ENCODE measurements around the gene LY6G6D.

The LY6G6D gene, protein sequence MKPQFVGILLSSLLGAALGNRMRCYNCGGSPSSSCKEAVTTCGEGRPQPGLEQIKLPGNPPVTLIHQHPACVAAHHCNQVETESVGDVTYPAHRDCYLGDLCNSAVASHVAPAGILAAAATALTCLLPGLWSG

DNA sequence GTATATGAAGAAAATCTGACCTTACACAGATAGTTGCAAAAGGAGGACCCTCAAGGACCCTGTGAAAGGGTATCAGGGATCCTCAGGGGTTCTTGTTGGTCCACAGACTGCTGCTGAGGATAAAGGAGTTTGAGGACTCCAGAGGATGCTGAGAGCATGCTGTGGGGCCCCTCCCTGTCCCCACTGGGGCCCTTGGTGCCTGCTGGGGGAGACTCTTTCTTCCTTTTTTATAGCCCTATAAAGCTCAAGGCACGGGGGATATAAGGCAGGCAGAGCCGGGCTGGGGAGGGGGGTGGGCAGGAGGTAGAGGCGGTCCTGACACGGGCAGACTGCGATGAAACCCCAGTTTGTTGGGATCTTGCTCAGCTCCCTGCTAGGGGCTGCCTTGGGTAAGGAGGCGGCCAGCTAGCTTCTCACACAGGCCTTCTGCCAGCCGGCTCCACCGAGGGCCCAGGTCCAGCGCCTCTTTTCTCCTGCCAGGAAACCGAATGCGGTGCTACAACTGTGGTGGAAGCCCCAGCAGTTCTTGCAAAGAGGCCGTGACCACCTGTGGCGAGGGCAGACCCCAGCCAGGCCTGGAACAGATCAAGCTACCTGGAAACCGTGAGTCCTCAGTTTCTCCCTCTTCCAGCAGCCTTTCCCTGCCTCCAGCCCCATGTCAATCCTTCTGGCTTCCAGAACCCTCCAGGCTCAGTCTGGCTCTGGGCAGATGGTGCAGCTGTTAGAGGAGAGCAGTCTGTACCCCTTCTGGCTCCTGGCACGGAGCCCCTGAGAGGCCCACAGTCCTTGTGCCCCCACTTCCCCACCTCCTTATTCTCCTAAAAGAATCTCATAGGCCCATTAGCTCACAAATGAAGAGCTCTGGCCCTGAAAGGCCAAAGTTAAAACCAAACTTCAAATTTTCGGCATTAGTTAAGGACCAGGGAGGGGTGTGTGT lies at the start of gene LY6G6D:
Gene LY6G6D (plus strand): TSS at position 327 of the 937 bp plus-strand sequence. CDS start 8 bp downstream, at position 335.
- no peak for DNase-seq (ENCODE audit: low read depth in 2 of 2)

DNA sequence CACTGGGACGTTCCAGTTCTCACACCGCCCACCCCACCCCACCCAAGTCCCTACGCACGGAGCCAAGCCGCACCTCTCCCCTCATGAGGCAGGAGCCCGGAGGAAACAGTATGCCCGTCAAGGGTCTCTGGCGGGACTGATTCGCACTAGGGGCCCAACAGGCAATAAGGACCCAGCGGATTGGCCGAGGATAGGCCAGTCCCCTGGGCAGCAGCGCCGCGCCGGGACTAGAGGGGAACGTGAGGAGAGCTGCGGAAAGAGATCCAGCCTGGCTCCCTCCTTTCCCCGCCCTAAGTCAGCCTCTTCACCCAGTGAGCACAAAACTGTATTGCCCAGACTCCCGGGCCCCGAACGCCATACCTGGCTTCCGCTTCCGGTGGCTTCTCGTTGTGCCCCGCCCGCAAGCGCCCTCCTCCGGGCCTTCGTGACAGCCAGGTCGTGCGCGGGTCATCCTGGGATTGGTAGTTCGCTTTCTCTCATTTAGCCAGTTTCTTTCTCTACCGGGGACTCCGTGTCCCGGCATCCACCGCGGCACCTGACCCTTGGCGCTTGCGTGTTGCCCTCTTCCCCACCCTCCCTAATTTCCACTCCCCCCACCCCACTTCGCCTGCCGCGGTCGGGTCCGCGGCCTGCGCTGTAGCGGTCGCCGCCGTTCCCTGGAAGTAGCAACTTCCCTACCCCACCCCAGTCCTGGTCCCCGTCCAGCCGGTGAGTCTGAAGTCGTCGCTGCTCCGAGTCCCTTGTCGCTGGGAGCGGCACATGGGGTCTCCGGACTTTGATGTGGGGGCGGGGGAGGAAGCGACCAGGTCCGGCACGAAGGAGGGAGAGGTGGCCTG lies 49.4 kb upstream of the LY6G6D start, which contains the start of gene CSNK2B:
Gene CSNK2B (plus strand): TSS at position 580 of the 836 bp plus-strand sequence. CDS start 752 bp downstream, outside the sequence.
- DNase-seq (ENCODE audit: low read depth in 2 of 2) = peak; percentile 93 to 94

DNA sequence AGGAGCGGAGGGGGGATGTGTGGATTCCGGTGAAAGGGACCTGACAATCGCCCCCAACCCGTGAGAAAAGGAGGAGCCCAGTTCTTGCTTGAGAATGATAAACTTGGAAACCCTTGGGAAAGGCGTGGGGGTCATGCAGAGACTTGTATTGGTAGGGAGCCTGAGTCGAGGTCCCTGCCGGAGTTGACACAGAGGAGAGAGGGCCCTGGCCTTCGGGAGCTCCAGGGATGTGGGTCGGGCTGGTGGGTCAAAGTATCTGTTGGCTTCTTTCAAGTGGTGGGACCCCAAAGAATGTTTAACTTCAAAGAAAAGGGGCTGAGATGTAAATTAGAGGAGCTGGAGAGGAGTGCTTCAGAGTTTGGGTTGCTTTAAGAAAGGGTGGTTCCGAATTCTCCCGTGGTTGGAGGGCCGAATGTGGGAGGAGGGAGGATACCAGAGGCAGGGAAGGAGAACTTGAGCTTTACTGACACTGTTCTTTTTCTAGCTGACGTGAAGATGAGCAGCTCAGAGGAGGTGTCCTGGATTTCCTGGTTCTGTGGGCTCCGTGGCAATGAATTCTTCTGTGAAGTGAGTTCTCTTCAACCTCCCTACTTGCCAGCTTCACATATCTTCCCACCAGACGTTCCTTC lies 48.7 kb upstream of the LY6G6D start:
- DNase-seq (ENCODE audit: low read depth in 2 of 2) = no peak

DNA sequence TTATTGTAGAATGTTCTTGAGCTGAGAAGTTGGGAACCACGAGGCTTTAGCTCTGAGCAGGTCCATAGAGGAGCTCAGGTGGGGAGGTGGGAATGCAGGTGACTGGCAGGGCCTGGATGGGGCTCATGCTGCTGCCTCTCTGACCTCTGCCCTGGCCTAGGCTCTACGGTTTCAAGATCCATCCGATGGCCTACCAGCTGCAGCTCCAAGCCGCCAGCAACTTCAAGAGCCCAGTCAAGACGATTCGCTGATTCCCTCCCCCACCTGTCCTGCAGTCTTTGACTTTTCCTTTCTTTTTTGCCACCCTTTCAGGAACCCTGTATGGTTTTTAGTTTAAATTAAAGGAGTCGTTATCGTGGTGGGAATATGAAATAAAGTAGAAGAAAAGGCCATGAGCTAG lies 45.5 kb upstream of the LY6G6D start, which contains the start of gene LY6G5B:
Gene LY6G5B (plus strand): TSS at position 301 of the 400 bp plus-strand sequence. CDS start 975 bp downstream, outside the sequence.
- no peak for DNase-seq (ENCODE audit: low read depth in 2 of 2)

DNA sequence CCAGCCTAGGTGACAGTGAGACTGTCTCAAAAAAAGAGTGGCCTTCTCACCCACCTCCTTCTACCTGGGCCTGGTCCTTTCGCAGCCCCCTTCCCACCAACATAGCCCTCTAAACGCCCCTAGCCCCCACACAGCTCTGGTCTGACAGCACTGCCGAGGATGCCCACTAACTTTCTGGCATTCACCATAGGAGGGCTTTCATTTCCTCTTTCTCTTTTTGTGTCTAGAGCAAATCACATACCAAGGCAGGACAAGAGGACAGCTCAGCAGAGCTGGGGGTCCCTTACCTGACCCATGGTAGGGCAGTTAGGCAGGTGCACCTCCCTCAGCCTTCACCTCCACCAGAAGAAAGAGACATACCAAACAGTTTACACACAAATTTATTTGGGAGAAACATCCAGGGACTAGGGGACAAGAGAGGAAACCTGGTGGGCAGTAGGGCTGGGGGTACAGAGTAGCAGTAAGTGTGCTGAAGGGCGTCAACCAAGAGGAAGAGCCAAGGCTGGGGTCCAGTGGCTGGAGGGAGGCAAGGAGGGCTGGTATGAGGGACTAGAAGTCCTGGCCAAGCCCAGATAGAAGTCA lies 38.7 kb upstream of the LY6G6D start:
- no peak for DNase-seq (ENCODE audit: low read depth in 2 of 2)

DNA sequence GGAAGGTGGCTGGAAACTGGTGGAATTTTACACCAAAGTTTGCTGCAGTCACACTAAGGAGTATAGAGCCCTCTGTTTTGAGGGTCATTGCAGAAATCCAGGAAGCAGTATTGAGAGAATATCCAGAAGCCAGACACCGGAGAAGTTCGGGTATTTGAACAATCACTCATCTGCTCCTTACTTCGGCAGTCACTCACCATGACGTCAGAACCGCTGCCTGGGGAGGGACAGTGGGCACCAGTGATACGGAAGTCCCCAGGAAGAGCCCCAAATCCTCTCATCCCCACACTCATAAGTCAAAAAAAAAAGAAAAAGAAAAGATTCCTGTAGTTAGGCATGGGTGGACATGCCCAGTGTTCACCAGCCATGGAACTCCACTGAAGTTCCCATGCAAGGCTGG lies 38.2 kb upstream of the LY6G6D start:
- no peak for DNase-seq (ENCODE audit: low read depth in 2 of 2)

DNA sequence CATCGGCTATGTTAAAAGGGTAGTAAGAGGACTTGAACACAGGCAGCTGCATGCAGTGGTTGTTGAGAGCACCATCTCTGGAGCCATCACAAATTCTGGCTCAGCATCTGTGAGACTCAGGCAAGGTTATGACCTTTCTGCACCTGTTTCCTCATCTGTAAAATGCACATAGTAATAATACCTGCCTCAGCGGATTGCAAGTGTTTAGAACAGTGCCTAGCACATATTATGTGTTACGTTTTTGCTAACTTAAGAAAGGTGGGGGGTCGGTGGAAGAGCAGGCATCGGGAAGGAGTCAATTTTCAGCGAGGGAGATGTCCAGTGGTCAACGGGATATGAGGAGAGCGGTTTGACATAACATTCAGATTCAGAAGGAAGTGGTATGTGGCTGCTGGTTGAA lies 37.2 kb upstream of the LY6G6D start:
- no peak for DNase-seq (ENCODE audit: low read depth in 2 of 2)

DNA sequence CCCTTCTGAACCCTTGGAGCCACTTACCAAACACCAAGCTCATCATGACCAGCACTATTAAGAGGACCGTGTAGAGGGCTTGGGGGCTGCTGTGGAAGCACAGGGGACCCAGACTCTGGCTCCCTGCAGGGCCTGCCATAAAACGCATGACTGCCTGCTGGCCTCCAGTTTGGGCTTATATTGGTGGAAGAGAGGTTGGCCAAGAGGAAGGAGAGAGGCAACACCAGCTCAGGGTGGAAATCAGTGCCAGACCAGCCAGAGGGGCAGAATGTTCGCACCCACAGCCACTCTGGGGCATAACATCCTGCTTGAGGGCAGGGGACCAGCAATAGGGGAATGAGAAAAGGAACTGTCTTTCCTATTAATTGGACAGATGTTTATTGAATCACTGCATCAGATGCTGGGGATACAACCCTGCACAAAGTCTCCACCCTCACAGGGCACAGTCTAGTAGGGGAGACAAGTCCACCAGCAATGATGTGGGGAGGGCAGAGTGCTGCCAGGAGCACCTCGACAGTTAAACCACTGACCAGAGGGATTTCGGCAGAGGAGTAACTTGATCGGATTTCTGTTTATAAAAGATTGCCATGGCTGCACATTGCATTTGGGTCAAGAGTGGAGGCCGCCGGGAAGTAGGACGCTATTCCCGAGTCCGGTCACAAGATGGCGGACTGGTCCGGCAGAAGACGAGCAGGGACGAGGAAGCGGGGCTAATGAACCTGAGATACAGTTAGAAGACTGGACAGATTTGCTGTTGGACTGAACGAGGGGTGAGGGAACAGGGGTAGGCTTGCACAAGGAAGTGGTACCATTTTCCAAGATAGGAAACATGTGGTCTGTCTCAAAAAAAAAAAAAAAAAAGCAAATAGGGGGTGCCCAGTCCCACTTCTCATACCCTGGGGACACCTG lies 34.7 kb upstream of the LY6G6D start, which contains the start of gene LY6G5C:
Gene LY6G5C (minus strand): TSS at position 842 of the 909 bp plus-strand sequence. CDS start 694 bp downstream, at position 148.
- DNase-seq (ENCODE audit: low read depth in 2 of 2) = peak; percentile 61 to 62

DNA sequence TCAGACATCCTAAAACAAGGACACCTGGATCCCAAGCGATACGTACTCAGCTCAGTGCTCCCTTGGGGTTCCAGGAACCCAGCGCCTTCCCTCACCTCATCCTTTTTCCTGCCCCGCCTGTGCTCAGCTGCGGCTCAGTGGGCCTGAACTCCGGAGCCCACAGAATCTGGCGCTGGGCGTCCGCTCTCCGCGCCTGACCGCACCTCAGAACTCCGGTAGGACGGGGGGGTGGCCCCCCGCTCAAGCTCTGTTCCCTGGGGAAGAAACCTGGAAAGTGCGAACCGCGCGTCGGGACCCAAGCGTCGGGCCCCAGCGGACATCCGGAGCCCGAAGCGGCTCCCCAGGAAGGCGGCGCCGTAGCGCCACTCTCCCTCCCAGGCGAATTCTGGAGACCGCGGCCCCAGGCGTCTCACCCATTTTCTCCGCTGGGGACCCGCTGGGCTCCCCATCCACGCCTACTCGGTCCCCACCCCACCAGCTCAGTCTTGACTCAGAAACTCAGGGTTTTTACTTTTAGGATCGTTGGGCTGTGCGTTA lies 33.9 kb upstream of the LY6G6D start:
- DNase-seq (ENCODE audit: low read depth in 2 of 2) = no peak

DNA sequence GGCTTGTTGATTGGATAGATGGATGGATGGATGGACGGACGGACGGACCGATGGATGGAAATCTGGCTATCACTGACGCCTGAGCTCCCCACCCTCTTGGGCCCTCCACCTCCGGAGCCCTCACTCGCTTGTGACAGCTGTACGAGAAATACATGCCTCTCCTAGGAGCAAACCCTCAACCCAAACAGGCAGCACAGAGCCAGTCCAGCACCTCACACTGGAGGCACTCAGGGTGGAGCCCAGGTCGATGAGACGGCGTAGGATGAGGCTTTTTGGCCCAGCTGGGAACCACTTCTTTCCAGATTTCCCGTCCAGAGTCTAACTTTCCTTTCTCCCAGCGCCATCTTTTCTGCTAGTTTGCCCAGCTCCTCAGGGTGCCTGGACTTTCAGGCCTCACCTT lies 31.6 kb upstream of the LY6G6D start:
- no peak for DNase-seq (ENCODE audit: low read depth in 2 of 2)

DNA sequence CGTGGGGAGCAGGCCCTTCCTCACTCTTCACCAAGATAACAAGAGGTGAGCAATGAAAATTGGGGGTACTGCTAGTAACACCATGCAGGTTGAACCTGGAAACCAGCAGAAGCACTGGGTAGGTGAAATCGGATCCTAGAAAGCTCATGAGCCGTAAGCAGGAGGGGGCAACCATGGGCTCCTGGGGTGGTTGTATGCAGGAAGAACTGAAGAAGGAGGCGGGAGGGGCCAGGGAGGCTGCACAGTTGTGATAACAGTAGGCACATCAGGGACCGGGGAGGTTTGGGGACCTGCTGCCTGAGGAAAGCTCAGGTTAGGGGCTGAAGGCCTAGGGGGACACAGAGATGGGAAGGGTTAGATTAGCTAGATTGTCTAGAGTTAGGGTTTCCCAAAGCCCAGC lies 28.7 kb upstream of the LY6G6D start:
- no peak for DNase-seq (ENCODE audit: low read depth in 2 of 2)

DNA sequence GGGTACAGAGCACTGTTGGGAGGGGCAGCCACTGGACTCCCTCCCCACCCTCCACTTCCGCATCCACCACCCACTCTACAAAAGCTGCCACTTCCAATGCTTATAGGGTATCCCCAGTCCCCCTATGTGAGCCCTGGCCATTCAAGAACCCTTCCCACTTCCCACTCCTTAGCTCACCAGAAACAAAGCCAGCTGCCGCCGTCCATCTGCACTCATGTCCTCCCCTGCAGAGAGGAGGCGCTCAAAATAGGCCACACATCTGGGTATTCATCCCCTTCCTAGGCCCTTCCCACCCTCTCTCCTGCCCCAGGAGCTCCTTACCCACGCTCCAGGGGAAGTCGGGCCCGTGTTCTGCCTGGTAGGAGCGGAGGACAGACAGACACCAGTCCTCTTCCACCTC lies 27.8 kb upstream of the LY6G6D start:
- DNase-seq (ENCODE audit: low read depth in 2 of 2) = no peak

DNA sequence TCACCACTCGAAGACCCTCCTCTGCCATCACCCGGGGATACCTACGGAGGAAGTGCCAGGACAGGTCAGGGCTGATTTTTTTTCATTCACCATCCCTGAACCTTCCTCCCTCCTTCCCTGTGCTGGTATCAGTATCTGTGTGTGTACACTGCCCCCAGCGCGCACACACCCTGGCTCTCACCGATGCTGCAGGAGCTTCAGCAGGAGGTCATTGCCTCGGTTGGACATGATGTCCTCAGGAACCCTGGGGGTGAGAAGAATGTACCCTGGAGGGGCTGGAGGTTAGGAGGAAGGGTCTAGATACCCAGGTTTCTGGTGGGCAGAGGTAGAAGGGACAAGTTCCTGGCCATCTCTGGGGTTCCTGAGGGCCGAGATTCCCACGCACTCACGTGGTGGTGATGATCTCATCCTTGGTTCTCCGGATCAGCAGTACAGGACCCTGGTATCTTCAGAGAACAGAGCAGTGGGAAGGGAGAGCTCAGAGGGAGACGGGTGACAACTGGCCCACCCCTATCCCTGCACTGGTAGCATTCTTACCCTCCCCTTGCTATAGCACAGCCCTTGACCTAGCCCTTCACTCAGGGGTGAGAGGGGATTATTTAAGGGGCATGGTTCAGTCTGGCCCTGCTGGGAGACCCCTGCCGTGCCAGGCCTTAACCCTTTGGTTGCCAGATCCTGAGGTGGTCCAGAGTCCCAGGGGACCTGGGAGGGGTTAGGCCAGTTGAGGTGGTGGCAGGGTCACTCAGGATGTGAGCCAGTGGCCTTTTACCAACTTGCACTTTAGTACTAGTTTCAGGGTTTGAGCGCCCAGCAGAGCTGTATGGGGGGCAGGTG lies 27.1 kb upstream of the LY6G6D start:
- DNase-seq (ENCODE audit: low read depth in 2 of 2) = no peak

DNA sequence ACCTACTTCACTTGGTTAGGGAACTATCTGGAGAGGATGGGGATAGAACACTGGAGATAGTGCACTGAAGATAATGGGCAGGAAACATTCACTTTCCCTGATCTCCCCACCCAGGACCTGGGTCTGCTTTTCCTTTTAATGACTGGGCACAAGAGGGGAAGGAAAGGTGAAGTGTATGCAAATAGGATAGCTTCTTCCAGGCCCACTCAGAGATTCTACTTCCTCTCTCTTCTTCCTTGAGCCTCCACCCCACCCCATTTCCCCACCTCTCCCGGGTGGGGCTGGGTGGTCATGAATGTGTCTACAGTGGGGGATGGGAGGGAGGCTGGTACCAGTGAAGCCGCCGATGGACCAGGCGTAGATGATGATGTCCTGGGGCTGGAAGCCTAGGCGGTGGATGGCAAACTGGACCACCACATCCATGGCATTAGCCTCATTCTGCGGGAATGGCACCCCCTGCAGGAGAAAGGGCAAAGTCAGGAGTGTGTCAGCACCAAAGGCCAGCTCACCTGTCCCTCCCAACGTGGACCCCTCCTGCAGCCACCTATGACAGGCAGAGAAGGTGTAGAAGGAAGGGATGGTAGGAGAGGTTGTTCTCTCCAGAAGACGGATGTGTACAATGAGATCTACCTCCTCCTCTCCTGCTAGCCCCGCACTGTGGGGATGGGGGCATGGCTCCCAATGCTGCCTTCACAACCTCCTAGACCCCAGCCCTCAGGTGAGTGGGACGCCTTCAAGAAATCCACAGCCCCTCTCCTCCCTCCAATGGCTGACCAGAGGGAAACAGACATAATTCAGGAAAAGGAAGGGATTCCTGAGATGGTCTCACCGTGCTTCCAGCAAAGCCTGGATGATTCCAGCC lies 25.7 kb upstream of the LY6G6D start:
- DNase-seq (ENCODE audit: low read depth in 2 of 2) = no peak

DNA sequence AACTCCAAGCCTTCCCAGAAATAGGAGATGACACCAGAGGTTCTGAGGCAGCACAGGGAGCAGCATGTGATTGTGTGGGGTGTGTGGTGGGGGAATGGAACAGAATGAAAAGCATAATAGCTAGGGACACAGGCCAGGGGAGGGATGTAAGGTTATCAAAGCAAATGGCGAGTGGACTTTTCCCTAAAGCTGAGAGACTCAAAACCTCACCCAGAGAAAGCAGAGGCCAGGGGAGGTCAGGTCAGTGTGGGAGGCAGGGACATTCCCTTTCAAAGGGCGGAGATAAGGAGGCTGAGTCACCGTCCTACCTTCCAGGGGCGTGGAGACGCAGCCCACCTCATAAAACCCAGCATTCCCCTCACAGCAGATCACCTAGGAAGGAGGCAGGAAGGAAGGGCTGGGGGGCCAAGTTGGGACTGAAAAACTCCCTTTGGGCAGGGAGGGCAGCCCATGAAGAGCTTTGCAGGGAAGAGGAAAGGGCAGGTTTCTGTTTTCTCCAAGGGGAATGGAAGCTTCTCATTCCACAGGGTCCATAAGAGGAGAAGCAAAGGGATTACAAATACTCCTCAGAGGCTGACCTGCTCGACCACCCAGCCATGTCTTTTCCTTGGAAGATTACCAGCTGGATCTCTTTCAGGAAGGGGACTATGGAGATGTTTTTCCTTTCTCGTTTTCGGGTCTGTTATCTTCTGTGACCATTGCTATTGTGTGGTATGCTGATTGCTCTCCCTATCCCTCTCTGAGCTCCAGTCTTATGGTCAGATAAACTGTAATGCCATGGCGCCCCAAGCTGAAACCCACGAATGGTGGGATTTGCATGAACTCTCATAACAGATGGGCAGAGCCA lies 24.7 kb upstream of the LY6G6D start:
- DNase-seq (ENCODE audit: low read depth in 2 of 2) = no peak

DNA sequence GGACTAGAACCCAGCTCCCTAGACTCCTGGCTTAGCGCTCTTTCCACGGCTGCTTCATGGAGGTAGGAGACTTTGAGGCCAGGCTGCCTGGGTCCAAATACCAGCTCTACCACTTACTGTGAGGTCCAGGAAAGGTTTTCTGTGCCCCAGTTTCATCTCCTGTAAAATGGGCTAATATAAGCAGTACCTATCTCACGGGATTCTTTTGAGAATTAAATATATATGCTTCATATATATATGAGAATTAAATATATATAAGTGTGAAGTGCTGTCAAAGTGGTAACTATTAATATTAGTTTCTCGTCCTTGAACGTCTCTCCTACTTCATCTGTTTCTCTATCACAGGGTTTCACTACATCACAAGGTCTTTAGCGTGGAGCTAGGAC lies 24.1 kb upstream of the LY6G6D start:
- no peak for DNase-seq (ENCODE audit: low read depth in 2 of 2)

DNA sequence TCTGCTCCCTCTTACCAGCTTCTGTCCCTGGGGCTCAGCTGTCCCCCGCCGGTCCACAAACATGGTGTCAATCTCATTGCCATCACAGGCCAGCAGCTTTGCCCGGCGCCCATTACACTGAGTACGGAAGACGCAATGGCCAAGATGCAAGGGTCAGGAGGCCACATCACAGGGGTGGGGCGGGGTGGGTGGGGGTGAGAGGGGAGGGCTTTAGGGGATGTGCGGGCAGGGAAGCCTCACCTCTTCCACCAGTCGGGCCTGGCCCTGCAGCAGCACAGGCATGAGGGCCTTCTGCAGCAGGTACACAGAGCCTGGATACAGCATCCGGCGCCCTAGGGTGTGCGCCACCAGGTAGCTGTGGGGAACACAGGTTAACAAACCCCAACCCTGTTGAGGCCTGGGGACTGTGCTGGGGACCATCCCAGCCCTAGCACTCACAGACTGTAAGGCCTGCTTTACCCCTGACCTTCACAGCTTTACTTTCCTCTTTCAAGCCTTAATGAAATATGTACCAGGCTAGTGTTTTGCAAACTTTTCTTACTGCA lies 23.5 kb upstream of the LY6G6D start:
- DNase-seq (ENCODE audit: low read depth in 2 of 2) = no peak

Measured in fibroblast of skin of left quadriceps (primary cell).